HG03108 (cell line): ENCODE measurements around the gene PIGK.
A peak's percentile ranks its signal among the peaks of the same experiment; 100 is the strongest.
"Not testable (repeated sequence)": the region's sequence is repeated elsewhere in the genome, so short reads cannot be mapped to it uniquely, and the experiment has no call there.

Experiments
- ATAC-seq: cut with Tn5 transposase; IDR thresholded peaks from one replicate; pipeline ENCODE4 v1.9.1; 2021; ENCODE audit warnings: moderate library complexity; ENCODE audit not compliant: unreplicated experiment

The PIGK gene

GRCh38 chr1:77219166-77219887, at the start of gene PIGK:
TSS of gene PIGK (minus strand) at chr1:77219430. CDS start at chr1:77219402, 28 bp downstream.
- peak; percentile 96 for ATAC-seq

- no peak for ATAC-seq
Observed at GRCh38 chr1:77267035-77267434, 47.8 kb upstream of the PIGK start.

- ATAC-seq, result no peak
Observed at GRCh38 chr1:77265180-77265579, 46.0 kb upstream of the PIGK start.

- no peak for ATAC-seq
Observed at GRCh38 chr1:77263708-77264107, 44.5 kb upstream of the PIGK start.

GRCh38 chr1:77253211-77253610, 34.0 kb upstream of the PIGK start:
- no peak for ATAC-seq

- no peak for ATAC-seq
Observed at GRCh38 chr1:77250126-77250525, 30.9 kb upstream of the PIGK start.

GRCh38 chr1:77245830-77246229, 26.6 kb upstream of the PIGK start:
- ATAC-seq, result no peak

GRCh38 chr1:77239311-77239710, 20.1 kb upstream of the PIGK start:
- ATAC-seq, result no peak

GRCh38 chr1:77238462-77238861, 19.2 kb upstream of the PIGK start:
- no peak for ATAC-seq

GRCh38 chr1:77234943-77235342, 15.7 kb upstream of the PIGK start:
- no peak for ATAC-seq

- no peak for ATAC-seq
Observed at GRCh38 chr1:77234096-77234495, 14.9 kb upstream of the PIGK start.

GRCh38 chr1:77232829-77233228, 13.6 kb upstream of the PIGK start:
- no peak for ATAC-seq

- no peak for ATAC-seq
Observed at GRCh38 chr1:77230051-77230450, 10.8 kb upstream of the PIGK start.

- ATAC-seq, result no peak
Observed at GRCh38 chr1:77228836-77229235, 9.6 kb upstream of the PIGK start.

GRCh38 chr1:77227381-77227780, 8.2 kb upstream of the PIGK start:
- ATAC-seq, result no peak

- ATAC-seq, result no peak
Observed at GRCh38 chr1:77222496-77222895, 3.3 kb upstream of the PIGK start.

GRCh38 chr1:77220687-77221463, 1.6 kb upstream of the PIGK start:
- ATAC-seq, result no peak

- peak; percentile 31 for ATAC-seq
Observed at GRCh38 chr1:77218477-77219165, 609 bp downstream of the PIGK start.

- not testable (repeated sequence) for ATAC-seq
Observed at GRCh38 chr1:77204043-77204442, 15.2 kb downstream of the PIGK start.

- no peak for ATAC-seq
Observed at GRCh38 chr1:77202751-77203150, 16.5 kb downstream of the PIGK start.

GRCh38 chr1:77200806-77201205, 18.4 kb downstream of the PIGK start:
- no peak for ATAC-seq

GRCh38 chr1:77200293-77200692, 18.9 kb downstream of the PIGK start:
- ATAC-seq, result no peak
